ENCODE data around the gene GMNN. TPM values are rescaled to one million over a fixed set of nuclear protein-coding genes. Genes with fewer than 3 reads are reported as not detected.
"Not testable (repeated sequence)": the region's sequence is repeated elsewhere in the genome, so short reads cannot be mapped to it uniquely, and the experiment has no call there.

Gene GMNN
- polyA plus RNA-seq, 3 donors = 6.5 to 54.4 (median 20.6) TPM

DNA sequence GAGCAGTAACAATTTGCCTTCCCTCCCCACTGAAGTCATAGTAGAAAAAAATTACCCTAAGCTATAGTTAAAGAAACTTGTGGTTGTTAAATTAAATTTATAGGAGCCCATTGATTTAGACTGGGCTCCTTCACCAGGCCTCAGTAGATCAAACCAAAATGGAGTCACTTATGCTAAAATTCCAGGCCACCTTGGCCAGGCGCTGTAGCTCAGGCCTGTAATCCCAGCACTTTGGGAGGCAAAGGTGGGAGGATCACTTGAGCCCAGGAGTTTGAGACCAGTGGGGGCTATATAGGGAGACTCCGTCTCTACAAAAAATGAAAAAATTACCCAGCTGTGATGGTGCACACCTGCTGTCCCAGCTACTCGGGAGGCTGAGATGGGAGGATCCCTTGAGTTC lies 15.0 kb upstream of the GMNN start:
- 95 to 98% (median 96%) methylated on average over 3 of the region's 3 CpGs for WGBS, 3 donors
- no peak overlapping the region for H3K27ac ChIP-seq (ENCODE audit: low read depth, low read length)

DNA sequence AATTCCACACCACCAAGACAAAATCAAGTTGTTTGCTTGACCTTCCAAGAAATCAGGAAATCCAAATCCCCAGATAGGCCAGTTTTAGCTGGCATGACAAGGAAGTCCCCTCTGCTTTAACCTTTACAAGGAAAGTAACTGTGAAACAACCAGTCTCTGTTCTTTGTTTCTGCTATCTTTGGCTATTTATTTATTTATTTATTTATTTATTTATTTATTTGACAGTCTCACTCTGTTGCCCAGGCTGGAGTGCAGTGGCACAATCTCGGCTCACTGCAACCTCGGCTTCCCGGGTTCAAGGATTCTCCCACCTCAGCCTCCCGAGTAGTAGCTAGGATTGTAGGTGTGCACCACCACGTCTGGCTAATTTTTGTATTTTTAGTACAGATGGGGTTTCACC lies 14.5 kb upstream of the GMNN start:
- no peak overlapping the region for H3K27ac ChIP-seq (ENCODE audit: low read depth, low read length)
- WGBS, 3 donors = 90 to 95% (median 95%) methylated on average over 5 of the region's 5 CpGs

- H3K27ac ChIP-seq (ENCODE audit: low read depth, low read length) = no peak overlapping the region
- WGBS, 3 donors = 87 to 91% (median 89%) methylated on average over 17 of the region's 17 CpGs
These were observed 13.4 kb upstream of the GMNN start for GRCh38 chr6:24761193-24761835.

DNA sequence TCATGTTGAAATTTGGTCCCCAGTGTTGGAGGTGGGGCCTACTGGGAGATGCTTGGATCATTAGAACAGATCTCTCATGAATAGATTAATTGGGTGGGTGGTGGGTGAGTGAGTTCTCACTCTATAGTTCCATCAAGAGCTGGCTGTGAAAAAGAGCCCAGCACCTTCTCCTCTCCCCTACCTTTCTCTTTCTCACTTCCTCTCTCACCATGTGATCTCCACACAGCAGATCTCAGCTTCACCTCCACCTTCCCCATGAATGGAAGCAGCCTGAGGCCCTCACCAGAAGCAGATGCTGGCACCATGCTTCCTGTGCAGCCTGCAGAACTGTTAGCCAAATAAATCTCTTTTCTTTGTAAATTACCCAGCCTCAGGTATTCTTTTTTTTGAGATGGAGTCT lies 12.9 kb upstream of the GMNN start:
- no peak overlapping the region for H3K27ac ChIP-seq (ENCODE audit: low read depth, low read length)

GRCh38 chr6:24763578-24763977 lies 11.2 kb upstream of the GMNN start:
- H3K27ac ChIP-seq (ENCODE audit: low read depth, low read length) = no peak overlapping the region
- WGBS, 3 donors = 30 to 74% (median 71%) methylated on average over 3 of the region's 3 CpGs

- WGBS, 3 donors = 84 to 89% (median 84%) methylated on average over 20 of the region's 20 CpGs
- H3K27ac ChIP-seq (ENCODE audit: low read depth, low read length) = not testable (repeated sequence)
These were observed 9.6 kb upstream of the GMNN start for GRCh38 chr6:24764833-24765828.

DNA sequence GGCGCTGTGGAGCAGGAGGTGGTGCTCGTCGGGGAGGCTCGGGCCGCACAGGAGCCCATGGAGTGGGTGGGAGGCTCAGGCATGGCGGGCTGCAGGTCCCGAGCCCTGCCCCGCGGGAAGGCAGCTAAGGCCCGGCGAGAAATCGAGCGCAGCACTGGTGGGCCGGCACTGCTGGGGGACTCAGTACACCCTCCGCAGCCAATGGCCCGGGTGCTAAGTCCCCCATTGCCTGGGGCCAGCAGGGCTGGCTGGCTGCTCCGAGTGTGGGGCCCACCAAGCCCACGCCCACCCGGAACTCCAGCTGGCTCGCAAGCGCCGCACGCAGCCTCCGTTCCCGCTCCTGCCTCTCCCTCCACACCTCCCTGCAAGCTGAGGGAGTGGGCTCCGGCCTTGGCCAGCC lies 8.8 kb upstream of the GMNN start:
- 86 to 94% (median 89%) methylated on average over 16 to 22 of the region's 26 CpGs for WGBS, 3 donors
- not testable (repeated sequence) for H3K27ac ChIP-seq (ENCODE audit: low read depth, low read length)

- no peak overlapping the region for H3K27ac ChIP-seq (ENCODE audit: low read depth, low read length)
- WGBS, 3 donors = 39 to 55% (median 54%) methylated on average over 9 of the region's 9 CpGs
These were observed 7.9 kb upstream of the GMNN start for GRCh38 chr6:24766680-24767462.

DNA sequence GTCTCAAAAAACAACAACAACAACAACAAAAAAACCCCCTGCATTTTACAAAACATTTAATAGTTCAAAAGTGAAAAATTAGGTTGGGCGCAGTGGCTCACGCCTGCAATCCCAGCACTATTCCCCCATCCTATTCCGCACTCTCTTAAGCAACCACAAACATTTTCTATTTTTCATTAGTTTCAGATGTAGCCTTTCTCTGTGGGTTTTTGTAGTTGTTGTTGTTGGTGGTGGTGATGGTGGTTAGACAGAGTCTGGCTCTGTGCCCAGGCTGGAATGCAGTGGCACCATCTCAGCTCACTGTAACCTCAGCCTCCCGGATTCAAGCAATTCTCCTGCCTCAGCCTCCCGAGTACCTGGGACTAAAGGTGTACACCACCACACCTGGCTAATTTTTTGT lies 6.4 kb upstream of the GMNN start:
- WGBS, 3 donors = 88 to 94% (median 92%) methylated on average over 5 of the region's 5 CpGs
- H3K27ac ChIP-seq (ENCODE audit: low read depth, low read length) = no peak overlapping the region

DNA sequence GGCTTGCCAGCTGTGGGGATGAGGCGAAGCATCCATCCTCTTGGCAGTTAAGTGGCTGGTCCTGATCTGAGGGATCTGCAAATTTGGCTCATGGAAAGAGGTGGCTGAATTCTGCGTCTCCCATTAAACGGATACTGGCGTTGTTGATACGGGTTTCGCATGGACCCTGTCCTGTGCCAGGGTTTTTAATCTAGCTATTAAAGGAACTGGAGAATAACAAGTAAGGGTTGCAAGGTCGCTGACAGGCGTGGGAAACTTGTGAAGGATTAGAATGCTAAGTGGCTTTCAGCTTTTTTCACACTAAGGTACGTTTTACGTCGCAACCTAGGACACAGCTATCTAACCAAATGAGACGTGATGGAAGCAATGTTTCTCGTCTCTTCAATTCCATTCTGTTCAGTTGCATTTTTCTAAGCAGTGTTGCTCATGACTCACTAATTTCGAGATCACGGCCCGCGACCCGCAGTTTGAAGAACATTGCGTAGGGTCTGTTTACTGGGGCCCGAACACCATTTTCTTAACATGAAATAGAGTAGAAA lies 852 bp downstream of the GMNN start:
- whole genome bisulfite sequencing, 3 donors = 3 to 8% (median 5%) methylated on average over 20 of the region's 20 CpGs

GRCh38 chr6:24777227-24777626 lies 2.5 kb downstream of the GMNN start:
- no peak overlapping the region for H3K27ac ChIP-seq (ENCODE audit: low read depth, low read length)
- WGBS, 3 donors = 35 to 75% (median 71%) methylated on average over 1 of the region's 1 CpG

More for the DNA sequence above, 852 bp downstream of the GMNN start:
- H3K27ac ChIP-seq (ENCODE audit: low read depth, low read length) = no peak overlapping the region

GRCh38 chr6:24778121-24778520 lies 3.4 kb downstream of the GMNN start:
- no peak overlapping the region for H3K27ac ChIP-seq (ENCODE audit: low read depth, low read length)
- 23 to 96% (median 68%) methylated on average over 1 of the region's 1 CpG for WGBS, 3 donors

GRCh38 chr6:24778878-24779277 lies 4.1 kb downstream of the GMNN start:
- H3K27ac ChIP-seq (ENCODE audit: low read depth, low read length) = no peak overlapping the region

DNA sequence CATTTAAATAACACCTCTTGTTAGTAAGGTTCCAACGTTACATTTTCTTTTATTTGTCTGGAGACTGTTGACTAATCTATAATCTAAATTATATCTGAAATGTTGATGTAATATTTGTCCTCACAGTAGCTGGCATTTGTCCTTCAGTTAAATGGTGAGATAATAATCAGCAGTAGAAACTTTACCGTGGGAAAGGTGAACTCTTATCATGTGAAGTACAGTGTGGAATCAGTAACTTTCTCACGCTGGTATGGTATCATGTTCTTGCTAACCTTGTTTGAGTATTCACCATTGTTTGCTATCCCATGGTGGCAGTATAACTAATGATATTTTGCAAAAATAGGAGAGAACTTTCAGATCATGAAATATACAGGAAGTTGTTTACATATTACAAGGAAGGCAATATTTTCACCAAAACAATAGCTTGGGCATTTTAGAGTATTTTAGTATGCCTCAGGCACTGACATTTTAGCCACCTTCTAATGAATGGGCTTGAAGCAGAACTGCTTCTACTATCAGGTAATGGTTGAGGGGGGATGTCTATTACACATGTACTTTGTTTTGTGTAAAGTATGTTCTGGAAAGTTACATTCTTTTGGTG lies 4.8 kb downstream of the GMNN start:
- WGBS, 3 donors = 21 to 64% (median 64%) methylated on average over 3 of the region's 3 CpGs
- no peak overlapping the region for H3K27ac ChIP-seq (ENCODE audit: low read depth, low read length)

DNA sequence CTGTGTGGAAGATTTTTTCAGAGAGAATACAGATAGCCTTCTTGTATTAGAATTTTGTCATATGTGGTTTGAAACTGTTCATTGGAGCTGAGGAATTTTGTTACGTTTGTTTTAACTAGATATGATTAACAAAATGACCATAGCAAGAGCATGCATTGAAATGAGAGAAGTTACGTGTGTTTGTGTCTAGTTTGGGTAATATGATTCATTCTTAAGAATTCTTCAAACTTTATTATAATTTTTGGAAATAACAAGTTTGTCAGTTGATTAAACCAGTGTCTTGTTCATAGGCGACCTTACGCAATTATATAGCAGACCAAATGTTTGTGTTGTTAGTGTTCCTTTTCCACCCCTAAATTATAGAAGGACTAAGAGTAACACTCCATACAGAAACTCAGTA lies 5.5 kb downstream of the GMNN start:
- 55 to 94% (median 89%) methylated on average over 4 of the region's 4 CpGs for WGBS, 3 donors
- no peak overlapping the region for H3K27ac ChIP-seq (ENCODE audit: low read depth, low read length)

DNA sequence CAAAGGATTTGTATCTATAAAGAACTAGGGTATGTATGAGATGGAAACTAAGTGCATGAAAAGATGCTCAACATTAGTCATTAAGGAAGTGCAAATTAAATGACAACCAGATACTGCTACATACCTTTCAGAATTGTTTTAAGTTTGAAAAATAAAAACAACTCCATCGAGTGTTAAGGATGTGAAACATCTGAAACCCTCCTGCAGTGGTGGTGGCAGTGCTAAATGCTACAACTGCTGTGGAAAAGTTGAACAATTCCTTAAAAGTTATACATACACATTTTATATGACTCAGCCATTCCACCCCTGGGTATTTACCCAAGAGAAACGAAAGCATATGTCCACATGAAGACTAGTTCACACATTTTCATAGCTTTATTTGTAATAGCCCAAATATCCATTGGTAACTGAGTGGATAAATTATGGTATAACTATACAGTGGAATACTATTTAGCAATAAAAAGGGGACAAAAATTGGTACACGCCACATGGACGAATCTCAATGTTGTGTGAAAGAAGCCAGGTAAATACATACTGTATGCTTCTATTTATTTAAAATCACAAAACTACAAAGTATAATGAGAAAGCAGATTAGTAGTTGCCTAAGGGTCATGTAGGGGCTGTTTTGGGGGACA lies 13.4 kb downstream of the GMNN start:
- no peak overlapping the region for H3K27ac ChIP-seq (ENCODE audit: low read depth, low read length)
- 89 to 94% (median 94%) methylated on average over 4 of the region's 4 CpGs for WGBS, 3 donors

DNA sequence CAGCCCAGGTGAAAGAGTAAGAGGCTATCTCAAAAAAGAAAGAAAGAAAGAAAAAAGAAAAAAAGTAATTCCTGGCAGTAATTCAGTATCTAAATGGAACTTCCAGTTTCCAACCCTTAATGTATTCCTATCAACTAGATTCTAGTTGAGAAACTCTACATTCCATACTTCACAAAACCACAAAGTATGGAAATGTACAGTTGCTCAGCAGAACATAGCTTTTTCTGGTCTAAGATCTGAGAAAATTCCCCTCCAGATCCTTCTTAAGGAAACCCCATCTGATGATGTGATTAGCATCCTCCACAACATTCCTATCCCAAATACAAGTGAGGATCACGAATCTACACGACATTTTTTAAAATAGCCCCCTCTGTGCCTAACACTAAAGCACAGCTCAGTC lies 20.4 kb downstream of the GMNN start:
- 88 to 92% (median 91%) methylated on average over 2 of the region's 2 CpGs for WGBS, 3 donors

More for the DNA sequence above, 20.4 kb downstream of the GMNN start:
- H3K27ac ChIP-seq (ENCODE audit: low read depth, low read length) = no peak overlapping the region

Measured in adipose tissue (tissue), 3 donors.